ENCODE data around the gene FECH. TPM values are rescaled to one million over a fixed set of nuclear protein-coding genes. Genes with fewer than 3 reads are reported as not detected.

FECH gene
- polyA plus RNA-seq, 1 donor (not counting 4 experiments of a cell fraction or from before 2014, with no cell fraction given), result 29.2 TPM

- H3K36me3 ChIP-seq (ENCODE audit: control insufficient read depth in 2 of 2, extremely low read depth in 1 of 2, insufficient read depth in 2 of 2, low read length in 2 of 2), result peaks cover 0 to 6% of the 10 kb centered on the region in 2 experiments
- no peak overlapping the region for H3K9ac ChIP-seq (ENCODE audit: control insufficient read depth, extremely low read depth, insufficient read depth, low read length)
- H3K27ac ChIP-seq (ENCODE audit: control insufficient read depth, insufficient read depth, low read length), result no peak overlapping the region
- no peaks in the 10 kb centered on the region for H4K20me1 ChIP-seq (ENCODE audit: control insufficient read depth, extremely low read depth, insufficient read depth, low read length)
- no peak overlapping the region for H3K4me3 ChIP-seq (ENCODE audit: control insufficient read depth in 2 of 3, extremely low read depth in 1 of 3, insufficient read depth in 2 of 3, low read depth in 1 of 3, low read length in 3 of 3)
- dilution Hi-C loops (cut with MboI; ENCODE audit: extremely low pct_ligation_motif_present, low sequenced_read_pairs), result no loop called here
- DNase-seq (ENCODE audit: low read depth, low spot score) (no peak), FAIRE-seq (no peak)
- no peak for TF ChIP-seq CTCF (optimal IDR thresholded peaks at IDR 0.05 in 1 of 3, IDR thresholded peaks at IDR 0.05 in 1 of 3, conservative IDR thresholded peaks at IDR 0.05 in 1 of 3; ENCODE audit: extremely low read depth in 1 of 3, insufficient read depth in 2 of 3, low read length in 3 of 3)
- no peak for TF ChIP-seq EZH2 (IDR thresholded peaks at IDR 0.05; ENCODE audit: low read length)
- H3K4me1 ChIP-seq (ENCODE audit: control insufficient read depth, extremely low read depth, insufficient read depth, low read length), result no peaks in the 10 kb centered on the region
- no peaks in the 10 kb centered on the region for H3K27me3 ChIP-seq (ENCODE audit: control insufficient read depth, extremely low read depth, insufficient read depth, low read length)
- H3K4me2 ChIP-seq (ENCODE audit: control insufficient read depth, extremely low read depth, insufficient read depth, low read depth, low read length), result no peak overlapping the region
- no peaks in the 10 kb centered on the region for H3K79me2 ChIP-seq (ENCODE audit: control insufficient read depth, insufficient read depth, low read length)
- no peaks in the 10 kb centered on the region for H3K9me1 ChIP-seq (ENCODE audit: control insufficient read depth, extremely low read depth, insufficient read depth, low read length)
- H3K9me3 ChIP-seq (ENCODE audit: control insufficient read depth, low read depth, low read length), result no peaks in the 10 kb centered on the region
- no peak overlapping the region for H2AFZ ChIP-seq (ENCODE audit: control insufficient read depth, low read length)
Measured at GRCh38 chr18:57550510-57550909, 36.0 kb downstream of the FECH start.

GRCh38 chr18:57547260-57547659 is 39.2 kb downstream of the FECH start:
- Histone ChIP-seq H3K4me1 (ENCODE audit: control insufficient read depth, extremely low read depth, insufficient read depth, low read length) (peaks cover 7% of the 10 kb centered on the region), H3K79me2 (ENCODE audit: control insufficient read depth, insufficient read depth, low read length) (no peaks in the 10 kb centered on the region), H2AFZ (ENCODE audit: control insufficient read depth, low read length) (no peak overlapping the region), H3K4me3 (ENCODE audit: control insufficient read depth in 2 of 3, extremely low read depth in 1 of 3, insufficient read depth in 2 of 3, low read depth in 1 of 3, low read length in 3 of 3) (no peak overlapping the region), H3K9me3 (ENCODE audit: control insufficient read depth, low read depth, low read length) (no peaks in the 10 kb centered on the region), H3K27ac (ENCODE audit: control insufficient read depth, insufficient read depth, low read length) (no peak overlapping the region), H3K9me1 (ENCODE audit: control insufficient read depth, extremely low read depth, insufficient read depth, low read length) (no peaks in the 10 kb centered on the region), H3K27me3 (ENCODE audit: control insufficient read depth, extremely low read depth, insufficient read depth, low read length) (no peaks in the 10 kb centered on the region), H3K4me2 (ENCODE audit: control insufficient read depth, extremely low read depth, insufficient read depth, low read depth, low read length) (no peak overlapping the region), H4K20me1 (ENCODE audit: control insufficient read depth, extremely low read depth, insufficient read depth, low read length) (no peaks in the 10 kb centered on the region), H3K9ac (ENCODE audit: control insufficient read depth, extremely low read depth, insufficient read depth, low read length) (no peak overlapping the region), H3K36me3 (ENCODE audit: control insufficient read depth in 2 of 2, extremely low read depth in 1 of 2, insufficient read depth in 2 of 2, low read length in 2 of 2) (peaks cover 0 to 4% of the 10 kb centered on the region in 2 experiments)
- dilution Hi-C loops (cut with MboI; ENCODE audit: extremely low pct_ligation_motif_present, low sequenced_read_pairs), result no loop called here
- FAIRE-seq, result no peak
- TF ChIP-seq CTCF (optimal IDR thresholded peaks at IDR 0.05 in 1 of 3, IDR thresholded peaks at IDR 0.05 in 1 of 3, conservative IDR thresholded peaks at IDR 0.05 in 1 of 3; ENCODE audit: extremely low read depth in 1 of 3, insufficient read depth in 2 of 3, low read length in 3 of 3), result no peak
- no peak for TF ChIP-seq EZH2 (IDR thresholded peaks at IDR 0.05; ENCODE audit: low read length)
- no peak for DNase-seq (ENCODE audit: low read depth, low spot score)
